Epithelial cell of umbilical artery (primary cell): ENCODE results near the gene E2F7. TPM values are rescaled to one million over a fixed set of nuclear protein-coding genes. Genes with fewer than 3 reads are reported as not detected.

Experiments
- total RNA-seq: library from RNA; depleted of rRNA; stranded (reverse); fragments of >200 nt; gene quantifications from 2 replicates; pipeline ENCODE4 v1.2.3, GENCODE V29; 2014

The E2F7 gene
- total RNA-seq: 2.9 and 6.8 TPM in 2 replicates

GRCh38 chr12:77065361-77066204 lies at the start of gene E2F7:
E2F7 (minus strand) TSS chr12:77065569; CDS start chr12:77064635, 934 bp downstream.

Other genes with a start within 250 kb of the E2F7 start
- gene CSRP2, start 186.6 kb downstream of the E2F7 start, total RNA-seq: 6.8 and 15.7 TPM in 2 replicates